ENCODE results near the gene LCE3B. TPM values are rescaled to one million over a fixed set of nuclear protein-coding genes. Genes with fewer than 3 reads are reported as not detected.

The LCE3B gene
- total RNA-seq, 5 donors from 2014 or later (not counting 1 experiment from before 2014, with no cell fraction given): not detected

DNA sequence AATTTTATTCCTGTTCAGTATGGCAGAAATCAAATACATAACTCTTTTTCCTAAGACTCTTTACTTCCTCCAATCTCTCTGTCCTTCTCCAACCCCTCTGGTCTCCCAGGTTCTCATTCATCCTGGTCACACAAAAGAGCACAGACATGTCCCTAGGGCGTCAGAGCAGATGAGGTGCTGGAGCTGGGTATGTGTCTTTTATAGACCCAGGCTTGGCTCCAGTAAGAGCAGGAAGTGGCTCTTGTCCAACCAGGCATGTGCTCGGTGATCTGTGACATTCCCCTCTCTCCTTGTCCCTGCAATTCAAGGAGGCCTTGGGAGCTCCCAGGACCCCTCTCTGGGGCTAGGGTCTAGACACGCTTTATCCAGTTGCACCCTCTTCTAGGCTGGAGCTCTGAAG lies 31.5 kb downstream of the LCE3B start:
- no peaks in the 10 kb centered on the region for H3K4me1 ChIP-seq (ENCODE audit: control insufficient read depth in 1 of 2, extremely low read depth in 1 of 2, insufficient read depth in 2 of 2, low read length in 2 of 2)
- no peak overlapping the region for H3K4me3 ChIP-seq (ENCODE audit: control insufficient read depth in 1 of 2, extremely low read depth in 1 of 2, low read length in 1 of 2)
- no peaks in the 10 kb centered on the region for H3K9me3 ChIP-seq
- no peak overlapping the region for H3K27ac ChIP-seq (ENCODE audit: low read length)
- 57% methylated on average over 2 of the region's 3 CpGs for whole genome bisulfite sequencing (ENCODE audit: insufficient coverage)
- Mint-ChIP-seq H3K27me3 (peaks cover 30 to 41% of the 10 kb centered on the region in 2 donors), H3K36me3 (no peaks in the 10 kb centered on the region), H3K4me1 (no peaks in the 10 kb centered on the region), H3K9me3 (no peaks in the 10 kb centered on the region), H3K4me3 (no peak overlapping the region), H3K27ac (no peak overlapping the region)
- ChIA-PET CTCF (no interaction called here), POLR2A (no interaction called here)
- no peaks in the 10 kb centered on the region for H3K36me3 ChIP-seq (ENCODE audit: control insufficient read depth in 2 of 2, extremely low read depth in 1 of 2, insufficient read depth in 1 of 2, low read length in 1 of 2)
- DNase-seq: no peak
- ATAC-seq (replicated peaks in 1 of 4): no peak
- peaks cover 0 to 11% of the 10 kb centered on the region in 2 experiments for H3K27me3 ChIP-seq (replicated peaks in 1 of 2; ENCODE audit: control insufficient read depth in 2 of 2, extremely low read depth in 1 of 2, insufficient read depth in 2 of 2, low read length in 1 of 2)

GRCh38 chr1:152646656-152647055 lies 33.0 kb downstream of the LCE3B start:
- H3K27ac ChIP-seq (ENCODE audit: low read length): no peak overlapping the region
- ATAC-seq (replicated peaks in 1 of 4) (no peak), DNase-seq (no peak)
- CTCF ChIA-PET: no interaction called here
- no peak overlapping the region for H3K4me3 ChIP-seq (ENCODE audit: control insufficient read depth in 1 of 2, extremely low read depth in 1 of 2, low read length in 1 of 2)
- Mint-ChIP-seq H3K4me1 (no peaks in the 10 kb centered on the region), H3K27me3 (peaks cover 35 to 41% of the 10 kb centered on the region in 2 donors), H3K36me3 (no peaks in the 10 kb centered on the region), H3K27ac (no peak overlapping the region), H3K4me3 (no peak overlapping the region), H3K9me3 (no peaks in the 10 kb centered on the region)
- no peaks in the 10 kb centered on the region for H3K36me3 ChIP-seq (ENCODE audit: control insufficient read depth in 2 of 2, extremely low read depth in 1 of 2, insufficient read depth in 1 of 2, low read length in 1 of 2)
- no peaks in the 10 kb centered on the region for H3K9me3 ChIP-seq
- H3K27me3 ChIP-seq (replicated peaks in 1 of 2; ENCODE audit: control insufficient read depth in 2 of 2, extremely low read depth in 1 of 2, insufficient read depth in 2 of 2, low read length in 1 of 2): peaks cover 0 to 11% of the 10 kb centered on the region in 2 experiments
- no peaks in the 10 kb centered on the region for H3K4me1 ChIP-seq (ENCODE audit: control insufficient read depth in 1 of 2, extremely low read depth in 1 of 2, insufficient read depth in 2 of 2, low read length in 2 of 2)
- POLR2A ChIA-PET: no interaction called here

- no peak for ATAC-seq (replicated peaks in 1 of 4)
- H3K4me1 ChIP-seq (ENCODE audit: control insufficient read depth in 1 of 2, extremely low read depth in 1 of 2, insufficient read depth in 2 of 2, low read length in 2 of 2): no peaks in the 10 kb centered on the region
- no peak overlapping the region for H3K27ac ChIP-seq (ENCODE audit: low read length)
- H3K27me3 ChIP-seq (replicated peaks in 1 of 2; ENCODE audit: control insufficient read depth in 2 of 2, extremely low read depth in 1 of 2, insufficient read depth in 2 of 2, low read length in 1 of 2): peaks cover 9 to 12% of the 10 kb centered on the region in 2 experiments
- H3K27ac Mint-ChIP-seq: no peak overlapping the region
- POLR2A ChIA-PET: no interaction called here
- peak in 25 of 35 experiments; percentile 1 to 52 (median 9) for DNase-seq
- CTCF ChIA-PET: interaction anchor here in 1 of 2 donors (0.7 to 0.8 kb wide), 3 partner anchors 8 to 12 kb away, joined by 3 to 6 read pairs (median 3); no protein-coding TSS in a partner anchor
- H3K36me3 ChIP-seq (ENCODE audit: control insufficient read depth in 2 of 2, extremely low read depth in 1 of 2, insufficient read depth in 1 of 2, low read length in 1 of 2): no peaks in the 10 kb centered on the region
- peaks cover 12 to 13% of the 10 kb centered on the region in 2 donors for H3K27me3 Mint-ChIP-seq
- H3K9me3 Mint-ChIP-seq: no peaks in the 10 kb centered on the region
- H3K4me1 Mint-ChIP-seq: peaks cover 2 to 5% (median 4%) of the 10 kb centered on the region in 3 donors
- 56% methylated on average over 2 of the region's 10 CpGs for WGBS (ENCODE audit: insufficient coverage)
- H3K4me3 ChIP-seq (ENCODE audit: control insufficient read depth in 1 of 2, extremely low read depth in 1 of 2, low read length in 1 of 2): no peak overlapping the region
- no peaks in the 10 kb centered on the region for H3K36me3 Mint-ChIP-seq
- no peak overlapping the region for H3K4me3 Mint-ChIP-seq
- no peaks in the 10 kb centered on the region for H3K9me3 ChIP-seq
Measured at GRCh38 chr1:152654110-152654509, 40.5 kb downstream of the LCE3B start.

DNA sequence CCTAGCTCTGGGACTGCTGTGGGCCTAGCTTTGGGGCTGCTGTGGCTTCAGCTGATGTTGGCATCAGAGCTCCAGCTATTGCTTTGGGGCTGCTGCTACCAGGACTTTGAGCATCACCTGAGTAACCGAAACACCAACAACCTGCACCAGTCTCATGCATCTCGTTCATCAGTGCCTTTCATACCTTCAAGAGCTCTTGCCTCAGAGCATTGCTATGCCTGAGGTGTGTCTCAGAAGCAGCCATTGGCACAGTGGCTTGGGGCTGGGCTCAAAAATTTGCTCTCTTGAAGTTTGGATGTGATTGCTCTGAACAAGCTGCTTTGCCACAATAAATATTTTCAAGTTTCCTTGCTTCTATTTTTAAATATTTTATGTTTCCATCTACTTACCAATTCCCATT lies 42.8 kb downstream of the LCE3B start:
- no peaks in the 10 kb centered on the region for H3K9me3 Mint-ChIP-seq
- peaks cover 7 to 8% of the 10 kb centered on the region in 2 donors for H3K27me3 Mint-ChIP-seq
- POLR2A ChIA-PET: no interaction called here
- Histone ChIP-seq H3K27ac (ENCODE audit: low read length) (no peak overlapping the region), H3K36me3 (ENCODE audit: control insufficient read depth in 2 of 2, extremely low read depth in 1 of 2, insufficient read depth in 1 of 2, low read length in 1 of 2) (no peaks in the 10 kb centered on the region), H3K9me3 (no peaks in the 10 kb centered on the region), H3K4me1 (ENCODE audit: control insufficient read depth in 1 of 2, extremely low read depth in 1 of 2, insufficient read depth in 2 of 2, low read length in 2 of 2) (no peaks in the 10 kb centered on the region), H3K27me3 (replicated peaks in 1 of 2; ENCODE audit: control insufficient read depth in 2 of 2, extremely low read depth in 1 of 2, insufficient read depth in 2 of 2, low read length in 1 of 2) (peaks cover 9 to 12% of the 10 kb centered on the region in 2 experiments), H3K4me3 (ENCODE audit: control insufficient read depth in 1 of 2, extremely low read depth in 1 of 2, low read length in 1 of 2) (no peak overlapping the region)
- ATAC-seq (replicated peaks in 1 of 4) (no peak), DNase-seq (no peak)
- H3K27ac Mint-ChIP-seq: no peak overlapping the region
- H3K4me1 Mint-ChIP-seq: peaks cover 2 to 5% (median 4%) of the 10 kb centered on the region in 3 donors
- CTCF ChIA-PET: interaction anchor here in 1 of 2 donors (1.0 kb wide), 1 partner anchor 42 kb away, joined by 4 read pairs; the partner anchor contains the start of gene LCE2A
- WGBS (ENCODE audit: insufficient coverage): 83% methylated on average over 1 of the region's 2 CpGs
- H3K4me3 Mint-ChIP-seq: no peak overlapping the region
- no peaks in the 10 kb centered on the region for H3K36me3 Mint-ChIP-seq

DNA sequence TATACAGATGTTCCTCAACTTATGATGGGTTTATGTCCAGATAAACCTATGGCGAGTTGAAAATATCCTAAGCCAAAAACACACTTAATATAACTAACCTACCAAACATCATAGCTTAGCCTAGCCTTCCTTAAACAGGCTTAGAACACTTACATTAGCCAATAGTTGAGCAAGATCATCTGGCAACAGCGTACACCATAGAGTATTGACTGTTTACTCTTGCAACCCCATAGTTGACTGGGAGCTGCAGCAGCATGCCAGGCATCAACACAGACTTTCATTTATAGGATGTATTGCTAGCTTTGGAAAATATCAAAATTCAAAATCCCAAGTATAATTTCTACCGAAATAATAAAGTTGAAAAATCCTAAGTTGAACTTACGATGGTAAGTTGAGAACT lies 44.1 kb downstream of the LCE3B start:
- Histone ChIP-seq H3K4me3 (ENCODE audit: control insufficient read depth in 1 of 2, extremely low read depth in 1 of 2, low read length in 1 of 2) (no peak overlapping the region), H3K9me3 (no peaks in the 10 kb centered on the region), H3K4me1 (ENCODE audit: control insufficient read depth in 1 of 2, extremely low read depth in 1 of 2, insufficient read depth in 2 of 2, low read length in 2 of 2) (no peaks in the 10 kb centered on the region), H3K27ac (ENCODE audit: low read length) (no peak overlapping the region), H3K27me3 (replicated peaks in 1 of 2; ENCODE audit: control insufficient read depth in 2 of 2, extremely low read depth in 1 of 2, insufficient read depth in 2 of 2, low read length in 1 of 2) (peaks cover 9% of the 10 kb centered on the region in 2 experiments), H3K36me3 (ENCODE audit: control insufficient read depth in 2 of 2, extremely low read depth in 1 of 2, insufficient read depth in 1 of 2, low read length in 1 of 2) (no peaks in the 10 kb centered on the region)
- Mint-ChIP-seq H3K4me1 (peaks cover 2 to 5% (median 4%) of the 10 kb centered on the region in 3 donors), H3K4me3 (no peak overlapping the region), H3K9me3 (no peaks in the 10 kb centered on the region), H3K36me3 (no peaks in the 10 kb centered on the region), H3K27ac (no peak overlapping the region), H3K27me3 (peaks cover 10 to 11% of the 10 kb centered on the region in 2 donors)
- POLR2A ChIA-PET: no interaction called here
- DNase-seq: no peak
- CTCF ChIA-PET: interaction anchor here in 1 of 2 donors (1.0 kb wide), 1 partner anchor 41 kb away, joined by 4 read pairs; the partner anchor contains the start of gene LCE2A
- no peak for ATAC-seq (replicated peaks in 1 of 4)
- 90% methylated on average over 1 of the region's 4 CpGs for WGBS (ENCODE audit: insufficient coverage)

GRCh38 chr1:152658649-152659048 lies 45.0 kb downstream of the LCE3B start:
- POLR2A ChIA-PET: no interaction called here
- H3K9me3 ChIP-seq: no peaks in the 10 kb centered on the region
- no peaks in the 10 kb centered on the region for H3K36me3 ChIP-seq (ENCODE audit: control insufficient read depth in 2 of 2, extremely low read depth in 1 of 2, insufficient read depth in 1 of 2, low read length in 1 of 2)
- H3K4me1 Mint-ChIP-seq: peaks cover 2 to 5% (median 3%) of the 10 kb centered on the region in 3 donors
- peaks cover 13 to 18% of the 10 kb centered on the region in 2 donors for H3K27me3 Mint-ChIP-seq
- no peak overlapping the region for H3K27ac Mint-ChIP-seq
- no peaks in the 10 kb centered on the region for H3K36me3 Mint-ChIP-seq
- peaks cover 9 to 12% of the 10 kb centered on the region in 2 experiments for H3K27me3 ChIP-seq (replicated peaks in 1 of 2; ENCODE audit: control insufficient read depth in 2 of 2, extremely low read depth in 1 of 2, insufficient read depth in 2 of 2, low read length in 1 of 2)
- ATAC-seq (replicated peaks in 1 of 4) (no peak), DNase-seq (no peak)
- H3K4me3 Mint-ChIP-seq: no peak overlapping the region
- H3K4me1 ChIP-seq (ENCODE audit: control insufficient read depth in 1 of 2, extremely low read depth in 1 of 2, insufficient read depth in 2 of 2, low read length in 2 of 2): no peaks in the 10 kb centered on the region
- H3K9me3 Mint-ChIP-seq: no peaks in the 10 kb centered on the region
- H3K27ac ChIP-seq (ENCODE audit: low read length): no peak overlapping the region
- 90% methylated on average over 3 of the region's 3 CpGs for WGBS (ENCODE audit: insufficient coverage)
- no peak overlapping the region for H3K4me3 ChIP-seq (ENCODE audit: control insufficient read depth in 1 of 2, extremely low read depth in 1 of 2, low read length in 1 of 2)
- CTCF ChIA-PET: no interaction called here

GRCh38 chr1:152663098-152663497 lies 49.5 kb downstream of the LCE3B start, which contains the start of gene LCE2D:
LCE2D (plus strand) TSS chr1:152663380; CDS start chr1:152664106, 726 bp downstream.
- H3K27me3 Mint-ChIP-seq: peaks cover 16 to 26% of the 10 kb centered on the region in 2 donors
- no peak within 1 kb of the TSS for H3K27ac Mint-ChIP-seq
- 67% methylated on average over 1 of the region's 3 CpGs for WGBS (ENCODE audit: insufficient coverage)
- Histone ChIP-seq H3K27ac (ENCODE audit: low read length) (no peak within 1 kb of the TSS), H3K4me3 (ENCODE audit: control insufficient read depth in 1 of 2, extremely low read depth in 1 of 2, low read length in 1 of 2) (no peak within 1 kb of the TSS), H3K4me1 (ENCODE audit: control insufficient read depth in 1 of 2, extremely low read depth in 1 of 2, insufficient read depth in 2 of 2, low read length in 2 of 2) (no peaks in the 10 kb centered on the region), H3K36me3 (ENCODE audit: control insufficient read depth in 2 of 2, extremely low read depth in 1 of 2, insufficient read depth in 1 of 2, low read length in 1 of 2) (no peaks in the 10 kb centered on the region), H3K27me3 (replicated peaks in 1 of 2; ENCODE audit: control insufficient read depth in 2 of 2, extremely low read depth in 1 of 2, insufficient read depth in 2 of 2, low read length in 1 of 2) (peaks cover 0 to 14% of the 10 kb centered on the region in 2 experiments), H3K9me3 (no peaks in the 10 kb centered on the region)
- CTCF ChIA-PET: no interaction called here
- no peak for ATAC-seq (replicated peaks in 1 of 4)
- POLR2A ChIA-PET: no interaction called here
- H3K4me1 Mint-ChIP-seq: no peaks in the 10 kb centered on the region
- H3K4me3 Mint-ChIP-seq: no peak within 1 kb of the TSS
- H3K9me3 Mint-ChIP-seq: peaks cover 0 to 5% (median 0%) of the 10 kb centered on the region in 3 donors
- no peak for DNase-seq
- no peaks in the 10 kb centered on the region for H3K36me3 Mint-ChIP-seq

All from T-cell (primary cell).